Hindlimb muscle (tissue), 1 donor: ENCODE data around the gene PREX1. TPM values are rescaled to one million over a fixed set of nuclear protein-coding genes. Genes with fewer than 3 reads are reported as not detected.

Experiments used
- DNase-seq: peaks from one replicate; pipeline ENCODE4 v3.0.0-alpha.2; 2013
- polyA plus RNA-seq: library from polyadenylated mRNA; unstranded; fragments of 120-200 nt; gene quantifications from one replicate; pipeline ENCODE4 v1.2.1, GENCODE V29; 2013; ENCODE audit not compliant: insufficient read length

The PREX1 gene
- polyA plus RNA-seq, 1 donor = 20.0 TPM

DNA sequence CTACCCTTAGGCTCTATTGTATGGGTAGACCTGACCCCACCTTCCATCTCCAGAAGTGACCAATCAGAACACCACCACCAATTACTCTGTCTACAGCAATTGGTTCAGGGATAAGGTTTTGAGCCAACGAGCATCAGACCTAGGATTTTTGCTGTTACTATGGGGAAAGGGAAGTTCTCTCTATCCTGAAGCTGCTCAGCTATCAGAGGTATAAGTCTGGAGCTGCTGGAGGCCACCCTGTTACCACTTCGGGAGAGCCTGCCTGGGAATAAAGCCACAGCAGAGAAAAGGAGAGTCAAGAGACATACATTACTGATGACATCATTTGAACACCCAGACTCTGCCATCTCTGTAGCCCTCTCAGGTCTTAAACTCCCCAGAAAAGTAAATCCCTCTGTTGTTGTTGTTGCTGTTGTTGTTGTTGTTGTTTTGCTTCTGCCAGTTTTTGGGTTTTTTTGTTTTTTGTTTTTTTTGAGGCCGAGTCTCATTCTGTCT lies 94.5 kb downstream of the PREX1 start:
- no peak for DNase-seq

GRCh38 chr20:48732081-48732829 lies 95.5 kb downstream of the PREX1 start:
- no peak for DNase-seq

DNA sequence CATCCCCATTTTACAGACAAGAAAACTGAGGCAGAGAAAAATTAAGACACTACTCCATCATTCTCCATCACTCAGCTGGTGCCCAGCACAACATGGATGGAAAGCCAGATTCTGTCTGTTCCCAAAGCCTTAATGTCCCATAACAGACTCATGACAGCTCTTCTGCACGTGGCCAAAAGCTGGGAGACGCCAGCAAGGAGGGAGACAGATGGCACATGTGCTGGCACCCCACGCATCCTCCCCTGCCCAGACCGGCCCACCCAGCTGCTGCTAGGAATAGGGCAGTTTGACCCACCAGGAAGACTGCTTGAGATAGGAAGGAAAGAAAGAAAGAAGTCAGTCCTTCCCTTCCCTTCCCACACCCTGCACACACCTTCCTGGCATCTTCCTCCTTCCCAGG lies 96.3 kb downstream of the PREX1 start:
- no peak for DNase-seq

- DNase-seq = no peak
Observed at GRCh38 chr20:48730977-48731376, 96.8 kb downstream of the PREX1 start.

DNA sequence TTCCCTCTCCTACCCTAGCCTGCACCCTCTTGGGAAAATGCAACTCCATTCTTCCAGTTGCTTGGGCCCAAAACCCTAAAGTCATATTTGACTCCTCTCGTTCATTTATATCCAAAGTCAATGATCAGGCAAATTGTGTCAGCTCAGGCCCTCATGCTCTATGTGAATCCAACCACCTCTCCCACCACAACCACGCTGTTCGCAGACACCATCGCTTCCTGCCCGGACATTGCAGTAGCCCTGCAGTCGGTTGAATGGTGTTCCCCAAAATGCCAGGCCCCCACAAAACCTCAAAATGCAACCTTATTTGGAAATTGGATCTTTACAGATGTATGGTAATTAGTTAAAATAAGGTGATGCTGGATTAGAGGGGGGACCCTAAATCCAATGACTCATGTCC lies 98.3 kb downstream of the PREX1 start:
- no peak for DNase-seq

GRCh38 chr20:48728042-48728825 lies 99.6 kb downstream of the PREX1 start:
- no peak for DNase-seq

- DNase-seq = no peak
Observed at GRCh38 chr20:48727226-48727625, 100.6 kb downstream of the PREX1 start.

- DNase-seq = no peak
Observed at GRCh38 chr20:48725555-48725991, 102.2 kb downstream of the PREX1 start.

DNA sequence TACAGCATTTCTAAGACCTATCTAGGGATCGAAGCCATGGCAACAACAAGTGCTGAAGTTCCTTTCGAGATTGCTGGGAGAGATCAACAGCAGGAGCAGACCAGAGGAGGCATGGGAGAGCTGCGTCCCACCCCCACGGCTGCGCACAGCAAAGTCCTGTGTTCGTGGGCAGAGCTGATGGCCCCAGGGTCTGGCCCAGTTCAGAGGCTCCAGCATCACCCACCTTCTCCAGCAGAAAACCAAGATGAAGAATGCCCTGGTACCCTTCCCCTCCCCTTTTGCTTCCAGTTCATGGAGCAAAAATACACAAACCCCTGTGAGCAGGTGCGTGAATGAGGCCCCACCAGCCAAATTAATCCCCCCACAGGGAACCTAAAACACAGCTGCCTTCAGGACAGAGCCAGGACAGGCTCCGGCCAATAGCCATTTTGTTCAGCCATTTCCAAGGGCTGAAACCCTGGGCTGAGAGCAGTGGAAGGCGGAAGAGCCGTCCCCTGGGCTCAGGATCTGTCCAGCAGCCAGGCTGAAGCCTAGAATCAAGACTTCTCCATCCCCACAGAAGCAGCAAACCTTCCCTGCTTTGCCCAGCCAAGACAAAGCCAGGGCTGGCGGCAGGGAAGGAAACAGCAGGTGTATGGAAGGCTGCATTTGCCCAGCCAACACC lies 102.8 kb downstream of the PREX1 start:
- DNase-seq = peak; percentile 84

DNA sequence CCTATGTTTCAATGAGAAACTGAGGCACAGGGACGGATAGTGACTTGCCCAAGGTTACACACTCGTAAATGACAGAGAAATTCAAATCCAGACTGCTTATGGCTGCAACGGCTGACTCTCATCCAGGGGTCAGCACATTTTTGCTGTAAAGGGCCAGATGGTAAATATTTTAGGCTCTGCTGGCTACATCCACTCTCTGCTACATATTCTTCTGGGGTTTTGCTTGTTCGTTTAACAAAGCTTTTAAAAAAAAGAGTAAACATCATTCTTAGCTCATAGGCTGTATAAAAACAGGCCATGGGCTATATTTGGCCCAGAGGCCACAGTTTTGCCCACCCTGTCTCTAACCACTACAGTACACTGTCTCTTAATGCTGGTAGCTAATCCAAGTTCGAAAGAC lies 103.4 kb downstream of the PREX1 start:
- no peak for DNase-seq

DNA sequence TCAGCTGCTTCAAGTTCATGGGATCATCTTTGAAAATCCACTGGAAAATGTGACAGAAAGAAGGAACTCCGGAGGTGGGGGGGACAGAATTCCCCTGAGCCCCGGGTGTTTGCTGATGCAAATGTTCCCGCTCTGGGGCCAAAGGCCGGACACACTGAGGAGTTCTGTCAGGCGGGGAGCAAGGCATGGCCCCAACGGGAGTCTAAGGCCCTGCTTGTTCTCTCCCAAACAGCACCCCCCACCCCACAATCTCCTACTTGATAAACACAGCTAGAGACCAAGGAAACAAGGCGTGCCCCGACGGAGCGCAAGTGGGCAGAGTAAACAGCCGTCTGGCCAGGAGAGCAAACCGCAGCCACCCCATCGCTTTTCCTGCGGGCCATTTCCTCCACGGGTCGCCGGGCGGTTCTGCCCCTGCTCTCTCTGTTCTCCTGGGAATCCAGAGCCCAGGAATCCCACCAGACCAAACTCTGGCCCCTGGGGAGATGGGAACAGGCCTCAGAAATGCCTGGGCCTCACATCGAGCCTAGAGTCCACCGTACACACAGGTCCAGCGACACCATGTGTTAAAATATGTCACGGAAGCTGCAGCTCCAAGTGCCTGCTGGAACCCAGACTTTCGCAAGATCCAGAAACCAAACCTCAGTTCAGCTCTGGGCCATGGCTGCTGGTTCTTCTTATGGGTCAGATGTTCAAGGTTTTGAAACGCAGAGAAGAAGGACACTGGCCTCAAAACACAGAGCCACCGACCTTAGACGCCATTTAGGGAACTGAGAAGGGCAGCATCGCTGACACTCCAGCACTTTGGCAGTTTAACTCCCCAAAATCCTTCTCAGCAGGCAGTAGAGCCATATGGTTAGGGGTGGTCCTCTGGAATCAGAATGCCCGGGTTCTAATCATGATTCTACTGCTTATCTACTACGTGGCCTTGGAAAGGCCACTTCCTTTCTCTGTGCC lies 104.2 kb downstream of the PREX1 start:
- no peak for DNase-seq

DNA sequence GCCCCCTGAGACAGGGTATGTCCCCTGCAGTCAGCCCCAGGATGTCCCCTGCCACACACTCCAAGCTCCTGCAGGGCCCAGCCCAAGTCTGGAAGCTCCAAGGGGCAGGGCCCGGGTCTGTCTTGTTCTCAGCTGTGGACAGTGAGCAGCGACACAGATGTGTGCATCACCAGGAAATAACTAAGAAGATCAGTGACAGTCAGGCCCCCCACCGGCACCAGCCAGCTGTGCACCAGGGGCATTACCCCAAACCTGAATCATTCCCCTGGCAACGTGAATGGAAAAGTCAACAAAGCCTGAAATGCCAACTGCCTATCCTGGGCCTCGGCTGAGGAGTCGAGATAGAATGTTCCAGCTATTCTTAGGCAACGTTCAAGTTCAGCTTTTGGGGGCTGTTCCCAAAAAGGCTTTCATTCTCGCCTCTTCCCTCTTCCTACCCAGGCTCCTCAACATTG lies 105.0 kb downstream of the PREX1 start:
- DNase-seq = no peak

- no peak for DNase-seq
Observed at GRCh38 chr20:48722002-48722731, 105.6 kb downstream of the PREX1 start.

DNA sequence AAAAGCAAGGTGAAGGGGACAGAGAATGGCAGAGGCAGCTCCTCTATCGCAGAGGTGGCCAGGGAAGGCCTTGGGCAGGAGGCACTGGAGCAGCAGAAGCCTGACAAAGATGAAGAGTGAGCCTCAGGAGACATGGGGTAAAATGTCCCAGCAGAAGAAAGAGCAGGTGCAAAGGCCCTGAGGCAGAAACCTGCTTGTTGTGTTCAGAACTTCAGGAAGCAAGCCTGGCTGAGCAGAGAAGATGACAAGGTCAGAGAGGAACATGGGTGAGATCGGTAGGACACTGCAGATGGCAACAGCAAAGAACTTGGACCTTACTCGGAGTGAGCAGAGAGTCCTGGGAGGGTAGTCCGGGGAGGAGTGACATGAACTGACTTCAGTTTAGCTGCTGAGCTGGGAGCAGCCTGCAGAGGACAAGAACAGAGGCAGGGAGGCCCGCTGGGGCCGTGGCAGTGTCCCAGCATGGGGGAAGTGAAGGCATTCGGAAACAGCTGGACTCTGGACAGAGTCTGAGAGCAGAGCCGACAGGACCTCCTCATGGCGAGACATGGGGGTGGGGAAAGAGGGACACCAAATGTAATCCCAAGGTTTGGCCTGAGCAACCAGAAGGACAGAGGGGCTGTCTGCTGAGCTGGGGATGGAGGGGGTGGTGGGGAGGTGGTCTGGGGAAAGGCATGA lies 106.3 kb downstream of the PREX1 start:
- DNase-seq = no peak

- DNase-seq = no peak
Observed at GRCh38 chr20:48720256-48720985, 107.4 kb downstream of the PREX1 start.

GRCh38 chr20:48719598-48720255 lies 108.1 kb downstream of the PREX1 start:
- DNase-seq = no peak

- DNase-seq = no peak
Observed at GRCh38 chr20:48718786-48719578, 108.8 kb downstream of the PREX1 start.

DNA sequence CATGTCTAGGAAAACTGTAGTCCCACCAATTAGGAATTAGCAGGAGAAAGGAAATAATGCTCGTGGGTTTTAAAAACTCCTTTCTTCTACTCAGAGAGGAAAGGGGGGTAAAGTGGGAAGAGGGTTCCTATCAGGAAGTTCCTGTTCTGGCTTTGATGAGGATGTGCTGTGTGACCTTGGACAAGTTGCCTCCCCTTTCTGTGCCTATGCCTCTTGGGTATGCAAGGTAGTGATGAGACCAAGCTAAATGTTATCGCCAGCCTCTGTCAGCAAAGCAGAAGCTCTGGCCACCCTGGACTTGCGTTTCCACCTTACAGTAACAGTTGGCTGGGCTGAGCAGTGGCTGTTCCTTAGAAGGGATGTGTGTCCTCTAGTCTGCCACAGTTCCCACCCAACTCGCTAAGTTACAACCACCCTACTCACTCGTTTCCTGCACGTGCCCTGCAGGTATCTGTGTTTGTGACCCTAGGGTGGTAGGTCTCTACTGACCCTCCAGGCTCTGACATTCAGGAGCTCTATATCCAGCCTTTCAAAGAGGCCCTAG lies 110.0 kb downstream of the PREX1 start:
- DNase-seq = no peak
